Measurements from ENCODE around the gene GALNT1.

The GALNT1 gene

DNA sequence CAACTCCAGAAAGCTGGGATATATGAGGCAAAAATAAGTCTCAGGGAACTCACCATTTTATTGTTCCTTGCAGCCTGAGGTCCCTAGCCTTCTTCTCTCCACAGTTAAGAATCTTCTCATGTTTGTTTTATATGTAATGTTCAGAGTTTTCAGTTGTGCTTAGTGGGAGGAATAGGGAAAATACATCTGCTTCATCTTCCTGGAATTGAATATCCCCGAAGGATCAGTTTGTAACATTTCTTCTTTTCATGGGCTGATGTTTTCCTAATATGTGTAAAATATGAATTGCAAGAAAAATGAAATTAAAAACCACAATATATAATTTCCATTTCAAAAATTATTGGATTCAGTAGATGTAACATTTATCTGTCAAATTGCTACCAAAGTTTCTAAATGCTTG, 8.0 kb downstream of the GALNT1 start:
- in situ Hi-C loops (cut with HindIII; ENCODE audit: low pct_unique_long_range_greater_than_20kb, low sequenced_read_pairs): no loop called here
- DNase-seq (ENCODE audit: low read depth in 1 of 2, low spot score in 1 of 2): no peak
- TF ChIP-seq JUND (IDR thresholded peaks at IDR 0.05; ENCODE audit: low read depth): no peak

- DNase-seq (ENCODE audit: low read depth in 1 of 2, low spot score in 1 of 2): no peak
- no peak for TF ChIP-seq JUND (IDR thresholded peaks at IDR 0.05; ENCODE audit: low read depth)
- in situ Hi-C loops (cut with HindIII; ENCODE audit: low pct_unique_long_range_greater_than_20kb, low sequenced_read_pairs): no loop called here
These were observed 9.4 kb downstream of the GALNT1 start for GRCh38 chr18:35590935-35591334.

DNA sequence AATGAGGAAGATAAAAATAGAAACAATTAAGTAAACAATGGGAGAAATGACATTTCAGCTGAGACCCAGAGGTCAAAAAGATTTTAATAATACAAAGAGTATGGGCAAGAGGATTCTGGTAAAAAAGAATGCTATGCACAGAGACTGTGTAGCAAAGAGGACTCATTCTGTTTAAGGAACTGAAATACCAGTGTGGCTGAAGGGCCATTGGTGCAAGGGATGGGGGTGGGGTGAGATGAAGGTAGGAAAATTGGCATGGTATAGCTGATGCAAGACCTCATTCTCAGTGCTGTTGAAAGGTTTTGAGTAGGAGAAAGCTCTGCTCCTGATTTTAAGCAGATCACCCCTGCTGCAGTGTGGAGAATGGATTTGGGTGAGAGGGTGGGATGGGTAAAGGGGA, 10.8 kb downstream of the GALNT1 start:
- no peak for TF ChIP-seq JUND (IDR thresholded peaks at IDR 0.05; ENCODE audit: low read depth)
- in situ Hi-C loops (cut with HindIII; ENCODE audit: low pct_unique_long_range_greater_than_20kb, low sequenced_read_pairs): no loop called here
- no peak for DNase-seq (ENCODE audit: low read depth in 1 of 2, low spot score in 1 of 2)

GRCh38 chr18:35593859-35594258, 12.3 kb downstream of the GALNT1 start:
- no peak for TF ChIP-seq JUND (IDR thresholded peaks at IDR 0.05; ENCODE audit: low read depth)
- DNase-seq (ENCODE audit: low read depth in 1 of 2, low spot score in 1 of 2): no peak
- in situ Hi-C loops (cut with HindIII; ENCODE audit: low pct_unique_long_range_greater_than_20kb, low sequenced_read_pairs): no loop called here

- in situ Hi-C loops (cut with HindIII; ENCODE audit: low pct_unique_long_range_greater_than_20kb, low sequenced_read_pairs): no loop called here
- no peak for TF ChIP-seq JUND (IDR thresholded peaks at IDR 0.05; ENCODE audit: low read depth)
- no peak for DNase-seq (ENCODE audit: low read depth in 1 of 2, low spot score in 1 of 2)
These were observed 16.2 kb downstream of the GALNT1 start for GRCh38 chr18:35597758-35598157.

DNA sequence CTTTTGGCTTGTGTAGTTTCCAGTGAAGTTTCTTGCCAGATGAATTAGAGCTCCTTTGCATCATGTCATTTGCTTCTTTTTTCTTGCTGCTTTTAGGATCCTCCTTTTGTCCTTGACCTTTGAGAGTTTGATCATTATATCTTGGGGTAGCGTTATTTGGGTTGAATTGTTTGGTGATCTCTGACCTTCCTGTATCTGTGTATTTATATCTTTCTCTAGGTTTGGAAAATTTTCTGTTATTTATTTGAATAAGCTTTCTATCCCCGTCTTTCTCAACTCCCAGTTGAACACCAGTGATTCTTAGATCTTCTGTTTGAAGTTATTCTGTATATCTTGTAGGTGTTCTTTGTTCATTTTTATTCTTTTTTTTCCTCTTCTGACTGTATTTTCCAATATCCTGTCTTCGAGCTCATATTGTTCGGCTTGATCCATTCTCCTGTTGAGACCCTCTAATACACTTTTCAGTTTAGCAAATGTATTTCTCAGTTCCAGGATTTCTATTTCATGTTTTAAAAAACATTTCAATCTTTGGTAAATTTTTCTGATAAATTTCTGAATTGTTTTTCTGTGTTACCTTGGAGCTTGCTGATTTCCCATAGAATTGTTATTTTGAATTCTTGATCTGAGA, 20.8 kb downstream of the GALNT1 start:
- in situ Hi-C loops (cut with HindIII; ENCODE audit: low pct_unique_long_range_greater_than_20kb, low sequenced_read_pairs): no loop called here
- TF ChIP-seq JUND (IDR thresholded peaks at IDR 0.05; ENCODE audit: low read depth): no peak

DNA sequence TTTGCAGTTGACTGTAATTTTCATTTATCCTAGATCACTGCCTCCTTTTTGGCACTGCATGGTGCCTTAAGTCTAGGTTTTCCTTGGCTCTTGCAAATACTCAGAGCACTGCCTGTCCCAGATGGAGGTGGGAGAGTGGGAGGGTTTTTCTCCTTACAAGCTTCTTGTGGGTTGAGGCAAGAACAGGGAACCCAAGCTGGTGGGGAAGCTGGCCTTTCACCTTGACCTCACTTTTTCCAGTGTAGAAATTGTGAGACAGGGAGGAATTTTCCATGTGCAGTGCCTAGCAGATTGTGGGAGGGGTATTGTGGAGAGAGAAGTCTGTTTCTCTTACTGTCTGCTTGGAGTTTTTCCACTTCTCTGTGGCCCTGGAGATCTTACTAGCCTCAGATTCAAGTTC, 21.5 kb downstream of the GALNT1 start:
- in situ Hi-C loops (cut with HindIII; ENCODE audit: low pct_unique_long_range_greater_than_20kb, low sequenced_read_pairs): no loop called here
- no peak for DNase-seq (ENCODE audit: low read depth in 1 of 2, low spot score in 1 of 2)
- TF ChIP-seq JUND (IDR thresholded peaks at IDR 0.05; ENCODE audit: low read depth): no peak

More for the DNA sequence above, 20.8 kb downstream of the GALNT1 start:
- DNase-seq (ENCODE audit: low read depth in 1 of 2, low spot score in 1 of 2): no peak

DNA sequence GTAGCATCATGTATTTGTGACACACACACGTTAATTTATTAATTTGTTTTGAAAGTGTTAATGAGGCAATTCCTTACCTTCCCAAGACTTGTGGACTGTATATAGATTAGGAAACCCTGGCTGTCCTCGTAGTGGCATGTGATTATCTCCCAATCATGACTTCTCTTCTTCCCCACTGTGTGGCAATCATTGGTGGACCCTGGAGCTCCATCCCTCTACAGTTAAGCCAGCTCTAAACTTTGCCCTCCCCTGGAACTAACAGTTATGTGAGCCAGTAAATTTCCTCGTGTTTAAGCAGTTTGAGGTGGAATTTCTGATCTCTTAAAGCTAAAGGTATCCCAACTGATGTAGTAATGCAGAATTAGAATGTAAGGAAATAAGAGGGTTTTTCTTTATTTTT, 22.0 kb downstream of the GALNT1 start:
- DNase-seq (ENCODE audit: low read depth in 1 of 2, low spot score in 1 of 2): no peak
- in situ Hi-C loops (cut with HindIII; ENCODE audit: low pct_unique_long_range_greater_than_20kb, low sequenced_read_pairs): no loop called here
- TF ChIP-seq JUND (IDR thresholded peaks at IDR 0.05; ENCODE audit: low read depth): no peak

DNA sequence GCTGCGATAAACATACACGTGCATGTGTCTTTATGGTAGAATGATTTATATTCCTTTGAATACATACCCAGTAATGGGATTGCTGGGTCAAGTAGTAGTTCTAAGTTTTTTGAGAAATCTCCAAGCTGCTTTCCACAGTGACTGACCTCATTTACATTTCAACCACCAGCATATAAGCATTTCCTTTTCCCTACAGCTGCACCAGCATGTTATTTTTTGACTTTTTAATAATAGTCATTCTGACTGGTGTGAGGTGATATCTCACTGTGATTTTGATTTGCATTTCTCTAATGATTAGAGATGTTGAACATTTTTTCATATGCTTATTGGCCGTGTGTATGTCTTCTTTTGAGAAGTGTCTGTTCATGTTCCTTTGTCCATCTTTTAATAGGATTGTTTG, 22.8 kb downstream of the GALNT1 start:
- in situ Hi-C loops (cut with HindIII; ENCODE audit: low pct_unique_long_range_greater_than_20kb, low sequenced_read_pairs): no loop called here
- DNase-seq (ENCODE audit: low read depth in 1 of 2, low spot score in 1 of 2): no peak
- no peak for TF ChIP-seq JUND (IDR thresholded peaks at IDR 0.05; ENCODE audit: low read depth)

DNA sequence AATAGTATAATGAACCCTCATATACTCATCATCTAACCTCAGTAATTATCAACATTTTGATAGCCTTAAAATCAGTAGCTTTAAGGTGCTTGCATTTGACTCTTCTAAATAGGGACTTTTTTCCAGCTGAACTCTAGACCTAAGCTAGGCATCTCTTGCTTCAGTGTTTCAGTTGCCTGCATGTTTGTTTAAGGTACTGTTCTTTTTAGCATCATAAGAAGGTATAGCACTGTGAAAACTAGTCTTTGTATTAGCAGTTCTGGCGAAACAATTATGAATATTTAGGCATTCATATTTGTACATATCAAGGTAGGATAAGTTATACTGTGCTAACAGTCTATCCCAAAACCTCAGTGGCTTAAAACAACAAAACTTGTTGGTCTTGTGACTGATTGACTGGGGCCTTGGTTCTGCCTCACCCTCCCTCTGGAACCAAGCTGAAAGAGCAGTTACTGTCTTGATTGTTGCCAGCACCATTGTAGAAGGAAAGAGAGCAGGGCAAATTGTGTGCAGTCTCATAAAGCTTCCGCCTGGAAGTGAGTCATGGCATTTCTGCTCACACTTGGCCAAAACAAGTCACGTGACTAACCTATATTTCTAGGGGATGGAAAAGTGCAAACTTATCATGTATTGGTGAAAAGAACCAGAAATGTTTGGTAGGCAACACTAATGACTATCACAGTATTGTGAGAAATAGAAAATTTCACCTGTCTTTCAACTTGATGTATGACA, 24.3 kb downstream of the GALNT1 start:
- TF ChIP-seq JUND (IDR thresholded peaks at IDR 0.05; ENCODE audit: low read depth): no peak
- in situ Hi-C loops (cut with HindIII; ENCODE audit: low pct_unique_long_range_greater_than_20kb, low sequenced_read_pairs): no loop called here
- no peak for DNase-seq (ENCODE audit: low read depth in 1 of 2, low spot score in 1 of 2)

DNA sequence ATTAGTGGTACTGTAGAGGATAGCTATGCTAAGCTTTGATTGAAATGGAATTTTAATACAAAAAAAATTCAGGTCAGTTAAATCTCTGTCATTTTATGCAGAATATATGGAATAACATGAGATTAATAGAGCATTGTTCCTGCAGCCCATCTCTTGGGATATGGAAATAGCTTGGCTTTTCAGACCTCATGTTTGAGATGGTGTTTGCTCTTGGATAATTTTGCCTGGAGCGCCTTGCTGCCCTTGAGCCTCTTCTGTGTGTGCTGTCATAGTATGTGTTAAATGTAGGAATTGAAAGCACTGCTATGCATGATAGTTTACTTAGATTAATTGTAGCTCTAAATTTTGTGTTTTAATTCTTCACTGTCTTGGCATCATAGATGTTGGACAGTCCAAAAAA, 27.7 kb downstream of the GALNT1 start:
- in situ Hi-C loops (cut with HindIII; ENCODE audit: low pct_unique_long_range_greater_than_20kb, low sequenced_read_pairs): no loop called here
- no peak for DNase-seq (ENCODE audit: low read depth in 1 of 2, low spot score in 1 of 2)
- no peak for TF ChIP-seq JUND (IDR thresholded peaks at IDR 0.05; ENCODE audit: low read depth)

GRCh38 chr18:35610089-35610488, 28.5 kb downstream of the GALNT1 start:
- peak; percentile 5 to 57 for DNase-seq (ENCODE audit: low read depth in 1 of 2, low spot score in 1 of 2)
- in situ Hi-C loops (cut with HindIII; ENCODE audit: low pct_unique_long_range_greater_than_20kb, low sequenced_read_pairs): no loop called here
- TF ChIP-seq JUND (IDR thresholded peaks at IDR 0.05; ENCODE audit: low read depth): no peak

GRCh38 chr18:35610724-35611123, 29.2 kb downstream of the GALNT1 start:
- no peak for DNase-seq (ENCODE audit: low read depth in 1 of 2, low spot score in 1 of 2)
- in situ Hi-C loops (cut with HindIII; ENCODE audit: low pct_unique_long_range_greater_than_20kb, low sequenced_read_pairs): no loop called here
- TF ChIP-seq JUND (IDR thresholded peaks at IDR 0.05; ENCODE audit: low read depth): no peak

DNA sequence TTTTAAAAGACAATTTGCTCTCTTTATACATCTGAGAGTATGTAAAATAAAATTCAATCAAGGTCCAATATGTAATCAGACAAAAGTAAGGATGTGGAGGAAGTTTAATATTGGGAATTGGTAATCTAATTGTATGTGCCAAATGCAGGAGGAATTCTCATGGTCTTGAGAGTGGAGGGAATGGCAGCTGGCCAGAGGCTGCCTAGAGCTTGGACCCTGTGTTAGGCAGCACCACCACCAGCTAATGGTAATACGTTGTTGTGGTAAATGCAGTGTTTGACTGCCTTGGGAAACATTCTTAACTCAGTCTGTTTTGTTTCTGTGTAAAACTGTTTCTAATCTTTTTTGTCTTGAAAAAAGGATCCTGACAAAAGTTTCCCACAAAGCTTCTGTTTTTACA, 30.0 kb downstream of the GALNT1 start:
- in situ Hi-C loops (cut with HindIII; ENCODE audit: low pct_unique_long_range_greater_than_20kb, low sequenced_read_pairs): no loop called here
- no peak for DNase-seq (ENCODE audit: low read depth in 1 of 2, low spot score in 1 of 2)
- no peak for TF ChIP-seq JUND (IDR thresholded peaks at IDR 0.05; ENCODE audit: low read depth)

Data from T47D (cell line).